ENCODE data around the gene ZP2. TPM values are rescaled to one million over a fixed set of nuclear protein-coding genes. Genes with fewer than 3 reads are reported as not detected.
"Not testable (repeated sequence)": the region's sequence is repeated elsewhere in the genome, so short reads cannot be mapped to it uniquely, and the experiment has no call there.

ZP2 gene
- total and polyA plus RNA-seq, 11 donors = not detected

DNA sequence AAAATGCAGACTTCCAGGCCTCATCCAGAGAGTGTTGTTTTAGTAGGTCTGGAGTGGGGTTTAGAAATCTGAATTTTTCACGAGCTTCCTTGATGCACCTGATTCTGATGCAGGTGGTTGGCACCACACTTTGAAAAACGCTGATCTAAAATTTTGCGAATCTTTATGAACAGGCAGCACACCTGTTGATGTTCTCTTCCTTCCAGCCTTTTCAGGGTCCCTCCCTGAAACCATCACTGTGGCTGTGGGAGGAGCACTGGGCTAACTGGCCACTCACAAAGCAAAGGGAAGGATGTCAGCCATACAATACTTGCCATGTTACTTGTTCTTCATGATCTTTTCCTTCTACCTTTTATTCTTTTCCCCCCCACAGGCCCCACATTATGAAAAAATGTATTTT is 38.7 kb downstream of the ZP2 start:
- Histone ChIP-seq H3K4me3 (no peak overlapping the region), H3K4me1 (peaks cover 0 to 11% (median 0%) of the 10 kb centered on the region in 12 donors), H3K9me3 (no peaks in the 10 kb centered on the region), H3K27ac (no peak overlapping the region), H3K27me3 (no peaks in the 10 kb centered on the region), H3K36me3 (peaks cover 0 to 87% (median 74%) of the 10 kb centered on the region in 9 donors)
- intact Hi-C loops (cut with DNase I) = no loop called here
- ATAC-seq = no peak
- WGBS, 4 donors = 92 to 95% (median 94%) methylated on average over 3 of the region's 3 CpGs
- no peak for DNase-seq
- TF ChIP-seq, protein P1, sequence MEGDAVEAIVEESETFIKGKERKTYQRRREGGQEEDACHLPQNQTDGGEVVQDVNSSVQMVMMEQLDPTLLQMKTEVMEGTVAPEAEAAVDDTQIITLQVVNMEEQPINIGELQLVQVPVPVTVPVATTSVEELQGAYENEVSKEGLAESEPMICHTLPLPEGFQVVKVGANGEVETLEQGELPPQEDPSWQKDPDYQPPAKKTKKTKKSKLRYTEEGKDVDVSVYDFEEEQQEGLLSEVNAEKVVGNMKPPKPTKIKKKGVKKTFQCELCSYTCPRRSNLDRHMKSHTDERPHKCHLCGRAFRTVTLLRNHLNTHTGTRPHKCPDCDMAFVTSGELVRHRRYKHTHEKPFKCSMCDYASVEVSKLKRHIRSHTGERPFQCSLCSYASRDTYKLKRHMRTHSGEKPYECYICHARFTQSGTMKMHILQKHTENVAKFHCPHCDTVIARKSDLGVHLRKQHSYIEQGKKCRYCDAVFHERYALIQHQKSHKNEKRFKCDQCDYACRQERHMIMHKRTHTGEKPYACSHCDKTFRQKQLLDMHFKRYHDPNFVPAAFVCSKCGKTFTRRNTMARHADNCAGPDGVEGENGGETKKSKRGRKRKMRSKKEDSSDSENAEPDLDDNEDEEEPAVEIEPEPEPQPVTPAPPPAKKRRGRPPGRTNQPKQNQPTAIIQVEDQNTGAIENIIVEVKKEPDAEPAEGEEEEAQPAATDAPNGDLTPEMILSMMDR (IDR thresholded peaks at IDR 0.05) = no peak
- no peak for TF ChIP-seq POLR2A (IDR thresholded peaks at IDR 0.05)

DNA sequence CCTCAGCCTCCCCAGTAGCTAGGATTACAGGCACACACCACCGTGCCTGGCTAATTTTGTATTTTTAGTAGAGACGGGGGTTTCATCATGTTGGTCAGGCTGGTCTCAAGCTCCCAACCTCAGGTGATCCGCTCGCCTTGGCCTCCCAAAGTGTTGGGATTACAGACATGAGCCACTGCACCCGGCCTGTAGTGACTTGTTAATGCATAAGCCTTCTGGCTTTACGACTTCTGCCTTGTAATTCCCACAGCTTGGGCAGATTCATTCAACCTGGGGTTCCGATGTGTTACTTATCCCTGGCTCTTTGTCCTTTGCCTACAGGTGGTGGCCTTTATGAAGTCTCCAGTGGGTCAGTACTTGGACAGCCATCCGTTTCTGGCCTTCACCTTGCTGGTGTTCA is 41.3 kb downstream of the ZP2 start:
- peaks cover 0 to 14% (median 0%) of the 10 kb centered on the region in 12 donors for H3K4me1 ChIP-seq
- H3K36me3 ChIP-seq = peaks cover 0 to 87% (median 79%) of the 10 kb centered on the region in 9 donors
- H3K27me3 ChIP-seq; ATAC-seq; H3K4me3 ChIP-seq; intact Hi-C loops (cut with DNase I); H3K9me3 ChIP-seq; DNase-seq; H3K27ac ChIP-seq: not testable (repeated sequence)
- WGBS, 4 donors = 93 to 95% (median 95%) methylated on average over 8 of the region's 8 CpGs

DNA sequence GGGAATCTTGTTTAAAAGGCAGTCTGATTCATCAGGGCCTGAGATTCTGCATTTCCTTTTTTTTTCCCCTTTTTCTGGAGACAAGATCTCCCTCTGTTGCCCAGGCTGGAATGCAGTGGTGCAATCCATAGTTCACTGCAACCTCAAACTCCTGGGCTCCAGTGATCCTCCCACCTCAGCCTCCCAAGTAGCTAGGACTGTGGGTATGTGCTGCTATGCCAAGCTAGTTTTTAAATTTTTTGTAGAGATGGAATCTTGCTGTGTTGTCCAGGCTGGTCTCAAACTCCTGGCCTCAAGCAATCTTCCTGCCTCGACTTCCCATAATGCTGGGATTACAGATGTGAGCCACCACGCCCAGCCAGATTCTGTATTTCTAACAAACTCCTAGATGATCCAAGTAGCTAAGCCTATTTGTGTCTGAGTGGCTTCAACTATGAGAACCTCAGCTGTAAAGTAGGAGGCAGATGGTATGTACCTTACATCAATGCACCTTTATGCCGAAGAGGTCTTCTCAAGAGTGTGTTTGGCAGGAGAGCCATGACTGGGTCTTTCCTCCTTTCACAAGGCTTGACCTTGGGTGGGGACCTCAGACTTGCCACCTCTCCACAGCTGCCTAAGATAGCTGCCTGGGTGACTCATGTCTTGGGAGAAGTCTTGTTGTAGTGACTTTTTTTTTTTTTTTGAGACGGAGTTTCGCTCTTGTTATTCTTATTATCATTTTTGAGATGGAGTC is 42.0 kb downstream of the ZP2 start:
- 86 to 95% (median 91%) methylated on average over 5 of the region's 5 CpGs for WGBS, 4 donors
- ATAC-seq = no peak
- Histone ChIP-seq H3K4me3 (no peak overlapping the region), H3K36me3 (peaks cover 0 to 87% (median 79%) of the 10 kb centered on the region in 9 donors), H3K27ac (no peak overlapping the region), H3K27me3 (no peaks in the 10 kb centered on the region), H3K4me1 (peaks cover 0 to 21% (median 0%) of the 10 kb centered on the region in 12 donors), H3K9me3 (no peaks in the 10 kb centered on the region)
- TF ChIP-seq, protein P1 (IDR thresholded peaks at IDR 0.05) = no peak
- TF ChIP-seq POLR2A (IDR thresholded peaks at IDR 0.05) = no peak
- intact Hi-C loops (cut with DNase I) = loop anchor here in 1 of 10 donors (10.0 kb wide), 1 partner anchor 1025 kb away; no protein-coding TSS in a partner anchor
- no peak for DNase-seq

DNA sequence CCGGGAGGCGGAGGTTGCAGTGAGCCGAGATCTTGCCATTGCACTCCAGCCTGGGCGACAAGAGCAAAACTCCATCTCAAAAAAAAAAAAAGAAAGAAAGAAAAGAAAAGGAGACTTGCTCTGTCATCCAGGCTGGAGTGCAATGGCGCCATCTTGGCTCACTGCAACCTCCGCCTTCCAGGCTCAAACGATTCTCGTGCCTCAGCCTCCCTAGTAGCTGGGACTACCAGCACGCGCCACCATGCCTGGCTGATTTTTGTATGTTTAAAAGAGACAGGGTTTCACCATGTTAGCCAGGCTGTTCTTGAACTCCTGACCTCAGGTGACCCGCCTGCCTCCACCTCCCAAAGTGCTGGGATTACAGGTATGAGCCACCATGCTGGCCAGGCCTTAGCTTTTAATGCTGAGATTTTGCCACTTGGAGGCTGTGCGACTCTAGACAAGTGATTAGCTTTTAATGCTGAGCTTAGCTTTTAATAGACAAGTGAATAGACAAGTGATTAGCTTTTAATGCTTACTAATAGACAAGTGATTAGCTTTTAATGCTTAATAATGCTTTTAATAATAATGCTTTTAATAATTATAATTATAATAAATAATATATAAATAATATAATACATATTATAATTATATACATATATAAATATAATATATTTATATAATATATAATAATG is 43.3 kb downstream of the ZP2 start:
- no peak for DNase-seq
- intact Hi-C loops (cut with DNase I) = loop anchor here in 1 of 10 donors (10.0 kb wide), 1 partner anchor 1027 kb away; no protein-coding TSS in a partner anchor
- WGBS, 4 donors = 94 to 98% (median 97%) methylated on average over 12 of the region's 12 CpGs
- Histone ChIP-seq H3K4me3 (no peak overlapping the region), H3K27ac (no peak overlapping the region), H3K27me3 (no peaks in the 10 kb centered on the region), H3K9me3 (no peaks in the 10 kb centered on the region), H3K36me3 (peaks cover 0 to 83% (median 73%) of the 10 kb centered on the region in 9 donors), H3K4me1 (peaks cover 0 to 35% (median 10%) of the 10 kb centered on the region in 12 donors)
- no peak for TF ChIP-seq POLR2A (IDR thresholded peaks at IDR 0.05)
- TF ChIP-seq, protein P1 (IDR thresholded peaks at IDR 0.05) = no peak
- no peak for ATAC-seq
